Activated CD4-positive, alpha-beta T cell treated with anti-CD3 and anti-CD28 coated beads, Interleukin-2, amount 10 ng/mL, durations not matched to agents 24 days and 14 days (primary cell): Measurements from ENCODE around the gene CSRNP3. TPM values are rescaled to one million over a fixed set of nuclear protein-coding genes. Genes with fewer than 3 reads are reported as not detected.

Experiments used
- DNase-seq: peaks from one replicate; pipeline ENCODE4 v3.0.0; 2022
- H3K27ac Mint-ChIP-seq: one replicate; pipeline ENCODE4 v1.8.0; 2022; ENCODE audit warnings: mild to moderate bottlenecking, mixed read lengths
- H3K27me3 Mint-ChIP-seq: one replicate; pipeline ENCODE4 v1.8.0; 2022; ENCODE audit warnings: mixed read lengths
- H3K36me3 Mint-ChIP-seq: one replicate; pipeline ENCODE4 v1.8.0; 2022; ENCODE audit warnings: low read depth, mild to moderate bottlenecking, mixed read lengths
- H3K4me1 Mint-ChIP-seq: one replicate; pipeline ENCODE4 v1.8.0; 2021; ENCODE audit warnings: mixed read lengths
- H3K4me3 Mint-ChIP-seq: one replicate; pipeline ENCODE4 v1.8.0; 2022; ENCODE audit warnings: mild to moderate bottlenecking, moderate library complexity, mixed read lengths
- H3K9me3 Mint-ChIP-seq: one replicate; pipeline ENCODE4 v1.8.0; 2021; ENCODE audit warnings: mixed read lengths
- intact Hi-C: fragments of 100-400 bp; cut with micrococcal nuclease; formaldehyde crosslinking; loops from one replicate; pipeline ENCODE4 v1.15.1; 2023
- total RNA-seq: library from RNA; stranded (reverse); gene quantifications from 2 replicates; pipeline ENCODE4 v1.2.3, GENCODE V29; 2022

Gene CSRNP3
- total RNA-seq, 1 donor from 2014 or later, result not detected

DNA sequence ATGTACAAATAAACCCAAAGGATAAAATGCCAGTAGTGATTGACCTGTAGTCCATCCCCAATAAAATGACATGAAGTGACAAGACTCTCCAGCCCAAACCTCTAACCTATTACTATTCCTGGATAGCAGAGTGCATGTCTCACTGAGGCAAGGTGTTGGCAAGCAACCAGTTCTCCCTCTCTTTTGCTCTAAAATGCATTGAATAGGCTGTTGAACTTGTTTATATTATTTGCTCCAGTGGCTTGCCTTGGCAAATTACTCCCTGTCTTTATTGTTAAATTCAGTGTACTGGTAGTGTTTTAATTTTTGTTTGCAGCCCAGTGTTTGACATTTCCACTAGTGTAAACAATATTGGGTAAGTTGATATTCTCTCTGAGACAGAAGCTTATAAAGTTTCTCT lies 70.5 kb downstream of the CSRNP3 start:
- no peaks in the 10 kb centered on the region for H3K4me1 Mint-ChIP-seq
- no peak overlapping the region for H3K27ac Mint-ChIP-seq
- H3K27me3 Mint-ChIP-seq, result no peaks in the 10 kb centered on the region
- H3K9me3 Mint-ChIP-seq, result no peaks in the 10 kb centered on the region
- H3K36me3 Mint-ChIP-seq, result no peaks in the 10 kb centered on the region
- intact Hi-C loops, result no loop called here
- H3K4me3 Mint-ChIP-seq, result no peak overlapping the region
- DNase-seq, result no peak

DNA sequence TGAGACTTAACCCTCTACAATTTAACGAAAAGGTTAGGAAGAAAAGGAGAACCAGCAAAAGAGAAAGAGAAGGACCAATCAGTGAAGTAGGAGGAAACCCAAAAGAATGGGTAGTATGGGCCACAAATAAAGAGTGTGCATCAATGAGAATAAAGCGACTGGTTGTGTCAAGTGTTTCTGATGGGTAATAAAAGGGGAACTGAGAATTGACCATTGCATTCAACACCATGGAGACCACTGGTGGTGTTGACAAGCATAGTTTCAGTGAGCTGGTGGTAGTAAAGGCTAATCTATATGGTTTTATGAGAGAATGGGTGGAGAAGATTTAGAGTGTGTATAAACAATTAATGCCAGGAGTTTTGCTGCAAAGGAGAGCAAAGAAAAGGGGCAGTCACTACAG lies 75.4 kb downstream of the CSRNP3 start:
- Mint-ChIP-seq H3K4me1 (no peaks in the 10 kb centered on the region), H3K36me3 (no peaks in the 10 kb centered on the region), H3K4me3 (no peak overlapping the region), H3K27me3 (no peaks in the 10 kb centered on the region), H3K9me3 (no peaks in the 10 kb centered on the region), H3K27ac (no peak overlapping the region)
- no peak for DNase-seq
- intact Hi-C loops, result no loop called here

DNA sequence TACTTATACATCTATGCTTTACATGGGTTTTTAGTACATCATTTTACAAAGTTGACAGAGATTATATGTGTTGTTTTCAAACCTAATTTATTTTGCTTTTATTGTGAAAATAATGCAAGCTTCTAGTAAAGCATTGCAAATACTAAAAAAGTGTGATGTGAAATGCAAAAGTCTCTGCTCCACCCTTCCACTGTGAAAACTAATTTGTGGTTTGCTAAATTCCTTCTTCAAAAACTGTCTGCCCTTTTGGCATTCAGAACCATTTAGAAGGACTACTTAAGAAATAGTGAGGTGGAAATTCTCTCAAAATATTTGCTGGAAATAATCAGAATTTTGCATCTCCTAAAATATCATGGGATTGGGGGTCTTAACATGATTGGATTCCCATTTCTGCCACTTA lies 78.4 kb downstream of the CSRNP3 start:
- intact Hi-C loops, result no loop called here
- Mint-ChIP-seq H3K27ac (no peak overlapping the region), H3K27me3 (no peaks in the 10 kb centered on the region), H3K4me1 (no peaks in the 10 kb centered on the region), H3K4me3 (no peak overlapping the region), H3K9me3 (no peaks in the 10 kb centered on the region), H3K36me3 (no peaks in the 10 kb centered on the region)
- DNase-seq, result no peak

DNA sequence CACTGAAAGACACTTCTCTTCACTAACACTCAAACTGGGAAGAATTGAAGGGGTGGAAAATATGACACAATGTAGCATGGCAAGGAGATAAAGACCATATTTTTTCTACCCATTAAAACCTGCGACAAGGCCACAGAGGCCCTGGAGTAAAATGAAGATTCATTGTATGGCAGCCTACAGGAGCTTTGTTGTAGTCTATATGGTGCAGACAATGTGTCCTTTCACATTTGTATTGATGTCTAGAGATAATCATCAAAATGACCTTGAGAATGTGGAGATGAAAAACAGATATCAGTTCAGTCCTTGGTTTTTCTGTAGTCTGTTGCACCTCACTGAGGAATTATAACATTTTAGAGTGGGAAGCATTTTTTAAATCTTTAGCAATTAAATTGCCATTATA lies 80.1 kb downstream of the CSRNP3 start:
- H3K27me3 Mint-ChIP-seq, result no peaks in the 10 kb centered on the region
- H3K27ac Mint-ChIP-seq, result no peak overlapping the region
- H3K4me3 Mint-ChIP-seq, result no peak overlapping the region
- no peaks in the 10 kb centered on the region for H3K9me3 Mint-ChIP-seq
- H3K4me1 Mint-ChIP-seq, result no peaks in the 10 kb centered on the region
- DNase-seq, result no peak
- intact Hi-C loops, result no loop called here
- H3K36me3 Mint-ChIP-seq, result no peaks in the 10 kb centered on the region

DNA sequence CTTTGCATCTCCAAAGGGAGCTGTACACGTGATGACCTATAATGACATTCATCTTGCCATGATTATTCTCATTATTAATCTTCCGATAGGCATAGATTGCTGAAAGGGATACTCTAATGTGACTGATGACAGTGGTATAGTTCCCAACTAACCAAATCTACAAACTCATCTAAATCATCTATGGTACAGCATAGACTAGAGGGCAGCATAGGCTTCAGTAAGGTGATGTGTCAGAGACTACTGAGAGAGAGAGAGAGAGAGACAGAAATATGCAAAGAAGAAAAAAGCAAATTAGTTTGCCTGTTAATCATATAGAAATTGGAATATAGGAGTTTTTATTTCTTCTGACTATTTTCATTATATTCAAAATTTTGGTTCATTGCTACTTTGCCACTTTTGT lies 89.3 kb downstream of the CSRNP3 start:
- H3K9me3 Mint-ChIP-seq, result no peaks in the 10 kb centered on the region
- no peak for DNase-seq
- no peak overlapping the region for H3K27ac Mint-ChIP-seq
- peaks cover 1% of the 10 kb centered on the region for H3K27me3 Mint-ChIP-seq
- intact Hi-C loops, result no loop called here
- no peaks in the 10 kb centered on the region for H3K36me3 Mint-ChIP-seq
- H3K4me3 Mint-ChIP-seq, result no peak overlapping the region
- no peaks in the 10 kb centered on the region for H3K4me1 Mint-ChIP-seq

DNA sequence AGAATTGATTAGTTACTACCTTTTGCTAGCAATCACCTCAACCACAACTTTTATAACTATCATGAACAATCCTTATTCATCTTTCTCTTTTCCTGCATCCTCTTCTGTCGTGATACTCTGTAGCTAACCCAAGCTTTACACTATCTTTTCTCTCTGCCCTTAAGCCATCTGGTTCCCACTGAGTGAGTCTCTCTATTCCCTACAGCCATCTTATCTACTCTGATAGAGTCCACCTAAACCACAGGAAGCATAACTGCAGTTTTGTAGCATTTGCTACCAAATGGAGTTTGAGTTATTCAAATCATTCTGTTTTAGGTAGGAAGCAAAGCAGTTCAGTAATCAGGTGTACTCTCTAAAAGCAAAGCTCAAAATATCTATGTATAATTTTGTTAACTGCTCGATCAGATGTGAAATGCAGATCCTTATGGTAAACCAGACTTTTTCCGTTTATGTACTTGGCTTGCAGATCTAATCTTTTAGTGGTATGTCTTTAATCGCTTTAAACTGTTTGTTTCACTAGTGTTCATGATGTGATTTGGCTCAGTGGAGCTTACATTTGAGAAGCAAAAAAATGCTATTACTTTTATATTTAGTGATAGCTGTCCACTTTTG lies 91.0 kb downstream of the CSRNP3 start:
- no peaks in the 10 kb centered on the region for H3K9me3 Mint-ChIP-seq
- no peaks in the 10 kb centered on the region for H3K4me1 Mint-ChIP-seq
- no peak overlapping the region for H3K4me3 Mint-ChIP-seq
- H3K36me3 Mint-ChIP-seq, result no peaks in the 10 kb centered on the region
- intact Hi-C loops, result no loop called here
- no peak for DNase-seq
- H3K27ac Mint-ChIP-seq, result no peak overlapping the region
- H3K27me3 Mint-ChIP-seq, result peaks cover 1% of the 10 kb centered on the region

DNA sequence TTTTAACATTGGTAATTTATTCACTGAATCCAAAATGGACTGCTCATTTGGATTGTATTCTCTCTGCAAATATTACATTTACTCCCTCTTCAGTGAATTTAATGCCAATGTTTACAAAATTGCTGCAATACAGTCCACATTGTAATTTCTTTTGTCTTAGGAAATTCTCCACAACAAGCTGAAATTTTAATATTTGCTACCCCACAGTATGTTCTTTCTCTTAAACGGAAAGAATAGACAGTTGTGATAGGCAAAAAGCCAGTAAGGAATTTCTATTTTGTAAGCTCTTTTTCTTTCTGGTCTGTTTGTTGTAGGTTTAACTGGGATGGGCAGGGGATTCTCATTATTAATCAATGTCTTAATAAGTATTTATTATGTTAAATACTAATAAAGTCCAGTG lies 92.0 kb downstream of the CSRNP3 start:
- no peaks in the 10 kb centered on the region for H3K36me3 Mint-ChIP-seq
- no peak overlapping the region for H3K4me3 Mint-ChIP-seq
- H3K4me1 Mint-ChIP-seq, result no peaks in the 10 kb centered on the region
- no peaks in the 10 kb centered on the region for H3K9me3 Mint-ChIP-seq
- no peak overlapping the region for H3K27ac Mint-ChIP-seq
- no peak for DNase-seq
- H3K27me3 Mint-ChIP-seq, result peaks cover 1% of the 10 kb centered on the region
- intact Hi-C loops, result no loop called here

DNA sequence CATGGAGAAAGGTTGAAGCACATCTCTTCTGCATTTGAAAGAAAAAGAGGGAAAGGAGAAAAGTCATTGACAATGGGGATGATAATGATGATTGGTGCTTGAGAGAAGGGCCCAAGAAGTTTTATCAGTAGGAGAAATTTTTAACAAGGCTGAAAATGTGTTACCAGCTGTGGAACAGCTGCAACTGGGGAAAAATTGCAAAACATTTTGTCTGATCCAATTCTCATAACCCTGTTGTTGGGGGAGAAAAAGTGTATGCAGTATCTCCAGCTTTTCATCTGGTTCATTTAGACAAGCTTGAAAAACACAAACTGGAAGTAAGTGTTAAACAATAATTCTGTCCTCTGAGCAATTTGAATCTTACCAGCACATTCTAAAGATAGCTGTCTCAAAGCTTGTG lies 92.7 kb downstream of the CSRNP3 start:
- Mint-ChIP-seq H3K27ac (no peak overlapping the region), H3K36me3 (no peaks in the 10 kb centered on the region), H3K27me3 (peaks cover 1% of the 10 kb centered on the region), H3K9me3 (no peaks in the 10 kb centered on the region), H3K4me3 (no peak overlapping the region), H3K4me1 (no peaks in the 10 kb centered on the region)
- DNase-seq, result no peak
- intact Hi-C loops, result no loop called here

DNA sequence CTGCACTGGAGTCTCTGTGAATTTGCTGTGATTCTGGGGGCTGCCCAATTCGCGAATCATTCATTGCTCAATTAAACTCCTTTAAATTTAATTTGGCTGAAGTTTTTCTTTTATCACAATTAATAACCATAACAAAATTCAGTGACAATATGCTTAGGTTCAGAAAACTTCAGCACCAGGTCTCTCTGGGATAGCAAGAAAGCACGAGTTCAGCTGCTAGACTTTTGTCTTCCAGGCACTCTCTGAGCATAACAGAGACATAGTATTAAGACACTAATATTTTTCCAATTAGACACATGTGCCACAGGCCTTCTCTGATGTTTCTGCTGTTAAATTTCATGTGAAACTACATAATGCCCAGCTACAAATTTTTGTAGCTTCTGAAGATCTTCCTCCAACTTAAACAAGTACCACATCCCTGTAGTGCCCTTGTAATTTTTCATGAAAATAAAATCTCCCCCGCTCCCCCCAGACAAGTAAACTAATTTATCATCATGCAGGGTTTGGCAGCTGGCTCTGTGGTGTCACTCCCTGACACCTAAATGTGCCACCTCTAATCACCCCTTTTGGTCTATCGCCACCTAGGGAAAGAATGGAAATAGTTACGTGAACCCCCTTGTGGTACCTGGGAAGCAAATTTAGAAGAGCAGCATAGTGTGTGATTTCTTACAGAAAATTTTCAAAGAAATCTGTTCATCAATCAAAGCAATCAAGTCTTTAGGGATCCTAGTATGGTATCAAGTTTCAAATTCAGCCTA lies 94.1 kb downstream of the CSRNP3 start:
- no peaks in the 10 kb centered on the region for H3K36me3 Mint-ChIP-seq
- intact Hi-C loops, result no loop called here
- H3K4me1 Mint-ChIP-seq, result no peaks in the 10 kb centered on the region
- peaks cover 4% of the 10 kb centered on the region for H3K27me3 Mint-ChIP-seq
- H3K9me3 Mint-ChIP-seq, result no peaks in the 10 kb centered on the region
- no peak overlapping the region for H3K4me3 Mint-ChIP-seq
- H3K27ac Mint-ChIP-seq, result no peak overlapping the region
- DNase-seq, result no peak

DNA sequence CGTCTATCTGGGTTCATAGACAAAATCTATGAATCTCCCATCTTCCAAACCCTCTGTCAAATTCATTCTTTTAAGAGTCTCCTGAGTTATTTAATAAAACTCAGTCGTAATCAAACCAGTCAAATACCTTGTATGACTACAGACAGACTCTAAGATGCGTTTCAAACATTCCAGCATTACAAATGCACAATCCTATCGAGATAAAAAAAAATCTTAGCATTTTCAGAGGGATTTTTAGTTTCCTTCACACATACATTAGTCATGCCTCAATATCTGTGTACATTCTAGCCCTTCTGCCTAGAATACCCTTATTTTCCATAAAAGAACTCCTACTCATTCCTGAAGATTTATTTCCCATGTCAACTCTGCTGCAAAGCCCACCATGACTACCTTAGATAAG lies 96.5 kb downstream of the CSRNP3 start:
- Mint-ChIP-seq H3K27ac (no peak overlapping the region), H3K9me3 (no peaks in the 10 kb centered on the region), H3K4me3 (no peak overlapping the region), H3K36me3 (no peaks in the 10 kb centered on the region), H3K4me1 (no peaks in the 10 kb centered on the region), H3K27me3 (peaks cover 5% of the 10 kb centered on the region)
- intact Hi-C loops, result no loop called here
- DNase-seq, result no peak

DNA sequence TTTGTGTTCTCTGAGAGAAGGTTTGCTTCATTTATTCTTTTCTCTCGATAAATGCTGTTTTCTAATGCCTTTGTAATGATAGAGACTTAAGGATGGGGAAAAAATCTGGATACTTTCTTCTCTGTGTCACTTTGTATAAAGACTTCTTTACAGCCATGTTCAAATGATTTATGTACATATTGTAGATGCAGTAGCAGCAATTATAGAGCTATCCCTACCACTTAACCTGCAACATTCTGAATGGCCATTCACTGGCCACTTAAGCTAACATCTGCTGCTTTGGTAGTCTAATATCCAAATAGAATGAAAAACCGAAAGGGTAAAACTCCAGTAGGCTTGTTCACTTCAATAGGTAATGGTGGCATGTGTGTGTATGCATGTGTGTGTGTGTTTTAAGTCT lies 97.8 kb downstream of the CSRNP3 start:
- no peaks in the 10 kb centered on the region for H3K36me3 Mint-ChIP-seq
- H3K27ac Mint-ChIP-seq, result no peak overlapping the region
- DNase-seq, result no peak
- H3K9me3 Mint-ChIP-seq, result no peaks in the 10 kb centered on the region
- no peak overlapping the region for H3K4me3 Mint-ChIP-seq
- intact Hi-C loops, result no loop called here
- no peaks in the 10 kb centered on the region for H3K4me1 Mint-ChIP-seq
- peaks cover 4% of the 10 kb centered on the region for H3K27me3 Mint-ChIP-seq

DNA sequence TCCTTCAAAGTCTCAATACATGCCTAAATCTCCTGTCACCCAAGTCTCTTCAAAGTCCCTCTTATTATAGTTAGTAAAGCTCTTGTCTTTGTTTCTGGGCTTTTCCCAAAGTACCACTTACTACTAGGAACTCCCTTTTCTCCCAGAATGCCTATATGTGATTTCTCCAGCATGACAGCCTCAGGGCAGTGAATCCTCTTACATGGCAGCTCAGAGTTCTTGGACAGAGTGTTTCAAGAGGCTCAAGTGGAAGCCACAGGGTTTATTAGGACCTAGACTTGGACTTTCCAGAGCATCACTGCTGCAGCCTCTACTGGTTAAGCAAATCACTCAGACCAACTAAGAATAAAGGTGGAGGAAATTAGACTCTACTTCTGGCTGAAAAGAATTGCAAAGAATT lies 98.9 kb downstream of the CSRNP3 start:
- intact Hi-C loops, result no loop called here

DNA sequence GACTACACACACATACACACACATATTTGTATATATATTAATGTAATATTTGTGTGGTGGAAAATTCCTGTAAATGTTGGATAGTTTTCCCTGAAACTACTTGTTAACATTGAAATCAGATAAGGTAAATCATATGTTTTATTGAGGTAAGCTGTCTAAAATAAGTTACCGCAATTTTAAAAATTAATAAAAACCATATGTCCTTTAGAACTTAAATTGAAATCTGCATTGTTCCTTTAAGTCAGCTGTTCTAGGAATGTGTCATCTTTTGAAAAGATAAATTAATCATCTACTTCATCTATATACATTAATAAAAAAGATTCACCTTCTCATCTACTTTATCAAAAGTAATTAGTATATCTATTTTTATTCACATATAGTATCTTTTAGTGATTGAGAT lies 102.0 kb downstream of the CSRNP3 start:
- H3K27ac Mint-ChIP-seq, result no peak overlapping the region
- H3K4me1 Mint-ChIP-seq, result no peaks in the 10 kb centered on the region
- intact Hi-C loops, result no loop called here
- H3K27me3 Mint-ChIP-seq, result peaks cover 7% of the 10 kb centered on the region
- DNase-seq, result no peak
- no peaks in the 10 kb centered on the region for H3K36me3 Mint-ChIP-seq
- no peaks in the 10 kb centered on the region for H3K9me3 Mint-ChIP-seq
- H3K4me3 Mint-ChIP-seq, result no peak overlapping the region

More for the DNA sequence above, 98.9 kb downstream of the CSRNP3 start:
- no peaks in the 10 kb centered on the region for H3K4me1 Mint-ChIP-seq
- H3K36me3 Mint-ChIP-seq, result no peaks in the 10 kb centered on the region
- H3K27me3 Mint-ChIP-seq, result peaks cover 4% of the 10 kb centered on the region
- H3K4me3 Mint-ChIP-seq, result no peak overlapping the region
- no peak overlapping the region for H3K27ac Mint-ChIP-seq
- no peaks in the 10 kb centered on the region for H3K9me3 Mint-ChIP-seq
- no peak for DNase-seq

DNA sequence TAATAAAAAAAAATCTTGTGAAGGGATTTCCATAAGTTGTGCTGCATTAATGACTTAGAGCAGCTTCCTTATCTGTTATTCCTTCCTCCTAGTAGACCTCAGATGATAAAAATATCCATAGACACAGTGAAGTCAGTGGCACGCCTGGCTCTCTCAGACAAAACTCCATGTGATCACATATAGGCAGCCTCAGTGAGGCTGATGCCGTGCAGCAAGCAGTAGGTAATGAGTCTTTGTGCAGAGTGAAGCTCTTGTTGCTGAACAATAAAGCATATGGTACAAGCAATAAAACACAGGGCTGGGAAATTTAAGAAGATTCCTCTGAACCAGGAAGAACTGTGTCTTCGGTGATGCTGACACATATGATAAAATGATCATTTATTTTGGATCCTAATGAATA lies 102.7 kb downstream of the CSRNP3 start:
- H3K4me3 Mint-ChIP-seq, result no peak overlapping the region
- no peak overlapping the region for H3K27ac Mint-ChIP-seq
- DNase-seq, result no peak
- intact Hi-C loops, result no loop called here
- peaks cover 7% of the 10 kb centered on the region for H3K27me3 Mint-ChIP-seq
- H3K36me3 Mint-ChIP-seq, result no peaks in the 10 kb centered on the region
- H3K4me1 Mint-ChIP-seq, result no peaks in the 10 kb centered on the region
- H3K9me3 Mint-ChIP-seq, result no peaks in the 10 kb centered on the region
